GM18909 (cell line): ENCODE results near the gene METTL25B.

Experiments used
- ATAC-seq: cut with Tn5 transposase; IDR thresholded peaks from one replicate; pipeline ENCODE4 v1.9.1; 2021; ENCODE audit warnings: mild to moderate bottlenecking; ENCODE audit not compliant: unreplicated experiment, poor library complexity

Gene METTL25B

DNA sequence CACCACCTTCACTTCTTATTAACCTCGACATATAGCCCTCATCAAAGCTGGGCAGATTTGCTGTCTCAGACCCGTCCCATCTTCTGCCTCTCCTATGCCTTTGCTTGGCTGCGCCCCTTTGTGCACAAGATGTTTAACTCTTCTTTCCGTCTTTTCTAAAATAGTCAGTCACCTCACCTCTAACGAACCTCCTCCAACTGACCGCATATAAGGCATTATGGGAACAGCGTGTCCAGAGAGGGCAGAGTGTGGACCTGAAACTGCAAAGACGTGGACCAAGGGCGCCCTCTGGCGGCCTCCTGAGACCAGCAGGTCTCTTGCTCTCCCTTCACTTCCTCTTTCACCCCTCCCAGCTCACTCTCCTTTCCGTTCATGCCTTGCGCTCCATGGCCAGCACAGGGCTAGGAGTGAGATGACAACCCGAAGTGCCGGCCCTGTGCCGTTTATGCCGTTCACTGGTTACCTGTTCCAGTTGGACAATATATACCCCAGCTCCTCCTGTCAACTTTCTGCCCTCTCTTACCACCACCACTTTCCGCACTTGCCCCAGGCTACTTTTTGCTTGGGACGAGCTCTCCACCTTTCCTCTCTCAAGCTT lies 2.5 kb upstream of the METTL25B start:
- no peak for ATAC-seq

DNA sequence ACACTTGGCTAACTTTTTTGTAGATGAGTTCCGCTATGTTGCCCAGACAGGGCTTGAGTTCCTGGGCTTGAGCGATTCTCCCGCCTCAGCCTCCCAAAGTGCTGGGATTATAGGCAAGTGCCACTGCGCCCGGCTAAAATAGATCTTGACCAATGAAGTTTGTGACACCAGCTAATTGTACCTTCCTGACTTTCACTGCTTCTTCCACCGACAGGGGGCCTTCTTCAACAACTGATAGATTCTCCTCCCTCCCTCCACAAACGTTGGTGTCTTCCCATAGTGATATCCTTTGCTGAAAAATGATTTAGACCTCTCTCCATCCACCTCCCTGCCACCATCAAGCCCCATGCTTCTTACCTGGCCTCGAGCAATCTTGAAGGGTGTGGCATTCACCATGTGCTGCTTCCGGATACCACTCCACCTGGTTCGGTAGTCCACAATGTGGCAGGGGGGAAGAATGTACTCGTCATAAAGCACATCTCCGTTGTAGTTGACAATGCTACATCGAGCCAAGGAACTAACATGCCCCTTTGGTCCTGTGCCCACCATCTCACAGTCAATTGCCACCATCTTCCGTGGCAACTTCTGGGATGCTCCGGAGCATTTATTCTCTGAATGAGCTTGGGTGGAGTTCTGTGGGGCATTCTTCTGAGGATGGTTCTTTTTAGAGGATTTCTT lies 1.6 kb upstream of the METTL25B start:
- no peak for ATAC-seq

DNA sequence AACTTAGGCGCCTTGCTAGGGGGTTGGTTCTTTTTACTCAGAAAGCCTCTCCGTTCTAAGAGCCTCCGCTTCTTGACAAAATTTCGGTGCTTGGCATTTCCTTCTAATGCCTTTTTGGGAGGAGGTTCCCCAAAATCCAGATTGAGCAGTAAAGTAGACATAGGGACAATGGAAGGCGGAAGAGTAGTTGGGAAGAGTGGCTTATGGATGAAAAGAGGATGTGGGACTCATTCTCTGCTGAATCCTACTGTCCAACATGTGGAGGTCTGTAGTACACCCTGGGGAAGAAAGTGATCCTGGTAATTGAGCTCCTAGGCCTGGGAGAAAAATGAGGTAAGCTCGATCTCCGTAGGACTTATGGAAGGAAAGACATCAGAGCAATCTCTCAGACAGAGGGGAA lies 777 bp upstream of the METTL25B start:
- ATAC-seq = no peak

DNA sequence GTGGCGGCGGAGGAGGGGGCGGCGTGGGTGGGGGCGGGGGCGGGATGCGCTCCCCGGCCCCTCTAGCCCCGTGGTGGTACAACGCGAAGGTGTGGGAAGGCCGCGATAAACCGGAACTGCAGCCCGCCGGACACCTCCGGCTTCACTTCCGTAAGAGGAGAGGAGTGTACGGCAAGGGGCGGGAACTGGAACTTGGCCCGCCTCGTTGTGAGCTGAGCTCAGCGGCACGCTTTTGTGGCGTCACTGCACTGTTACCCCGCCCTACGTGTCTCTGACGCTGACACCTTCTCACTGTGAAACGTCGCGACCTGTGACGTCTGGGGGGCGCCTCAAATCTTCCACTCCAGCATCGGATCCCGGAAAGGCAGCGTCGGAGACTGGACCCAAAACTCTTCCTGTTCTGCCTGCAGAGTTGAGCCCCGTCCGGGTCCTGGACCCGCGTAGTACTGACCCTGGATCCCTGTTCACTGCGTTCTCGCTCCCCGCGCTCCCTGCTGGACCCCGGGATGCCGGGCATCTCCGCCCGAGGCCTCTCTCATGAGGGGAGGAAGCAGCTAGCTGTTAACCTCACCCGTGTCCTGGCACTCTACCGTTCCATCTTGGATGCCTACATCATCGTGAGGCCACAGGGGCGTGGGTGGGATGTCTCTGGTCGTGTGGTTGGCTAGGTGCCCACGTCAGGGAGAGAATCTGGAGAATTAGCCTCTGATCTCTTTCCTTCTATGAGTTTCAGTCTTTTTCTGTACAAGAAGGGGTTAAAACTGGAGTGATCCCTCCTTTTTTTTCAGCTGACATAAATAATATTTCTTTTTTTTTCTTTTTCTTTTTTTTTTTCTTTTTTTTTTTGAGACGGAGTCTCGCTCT lies 562 bp downstream of the METTL25B start, which contains the start of gene ISG20L2:
Gene ISG20L2, minus strand, starts transcription at position 168 of the 864 bp plus-strand sequence. CDS start 1,114 bp downstream, outside the sequence.
- ATAC-seq = peak; percentile 92

DNA sequence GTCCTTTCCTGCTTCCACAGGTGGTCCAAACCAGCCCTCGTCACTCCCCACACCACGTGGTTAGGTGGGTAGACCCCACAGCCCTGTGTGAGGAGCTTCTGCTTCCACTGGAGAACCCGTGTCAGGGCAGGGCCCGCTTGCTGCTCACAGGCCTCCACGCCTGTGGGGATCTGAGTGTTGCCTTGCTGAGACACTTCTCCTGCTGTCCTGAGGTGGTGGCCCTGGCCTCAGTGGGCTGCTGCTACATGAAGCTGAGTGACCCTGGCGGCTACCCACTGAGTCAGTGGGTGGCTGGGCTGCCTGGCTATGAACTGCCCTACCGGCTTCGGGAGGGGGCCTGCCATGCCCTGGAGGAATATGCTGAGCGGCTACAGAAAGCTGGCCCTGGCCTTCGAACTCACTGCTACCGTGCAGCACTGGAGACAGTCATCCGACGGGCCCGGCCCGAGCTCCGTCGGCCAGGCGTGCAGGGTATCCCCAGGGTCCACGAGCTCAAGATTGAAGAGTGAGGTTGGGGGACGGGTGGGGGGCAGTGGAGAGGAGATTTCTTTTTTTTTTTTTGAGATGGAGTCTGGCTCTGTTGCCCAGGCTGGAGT lies 5.8 kb downstream of the METTL25B start:
- no peak for ATAC-seq

DNA sequence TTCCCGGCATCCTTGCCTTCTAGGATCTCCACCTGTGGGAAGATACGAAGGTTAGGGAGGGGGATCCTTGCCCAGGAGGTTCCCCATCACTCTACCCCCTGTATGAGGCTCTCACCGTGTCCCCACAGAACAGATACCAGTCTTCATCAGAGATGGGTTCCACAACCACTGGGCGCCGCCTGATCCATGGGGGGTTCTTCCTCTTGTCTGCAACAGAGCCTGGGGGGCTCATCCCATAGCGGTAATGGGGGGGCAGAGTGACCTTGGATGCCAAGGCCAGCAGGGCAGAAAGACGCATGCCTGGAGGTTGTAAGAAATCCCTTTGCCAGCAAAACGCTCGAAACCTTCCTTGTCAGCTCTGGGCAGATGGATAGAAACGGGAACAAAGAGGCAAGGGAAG lies 10.1 kb downstream of the METTL25B start:
- no peak for ATAC-seq

DNA sequence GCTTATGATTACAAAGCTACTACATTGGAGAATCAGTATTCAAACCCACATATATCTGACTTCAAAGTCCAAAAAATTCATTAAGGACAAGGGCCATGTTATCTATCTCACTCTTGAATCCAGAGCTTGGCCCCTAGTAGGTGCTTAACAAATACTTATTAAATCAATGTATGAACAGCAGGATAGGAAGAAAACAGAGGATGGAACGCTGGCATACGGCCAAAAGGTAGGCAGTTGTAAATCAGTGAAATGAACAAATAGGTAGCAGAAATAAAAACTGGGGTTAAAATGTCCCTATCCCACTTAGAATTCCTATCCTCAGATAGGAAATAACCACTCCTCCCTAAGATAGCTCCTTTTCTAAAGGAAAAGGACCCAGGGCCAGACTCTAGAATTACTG lies 10.6 kb downstream of the METTL25B start:
- no peak for ATAC-seq

DNA sequence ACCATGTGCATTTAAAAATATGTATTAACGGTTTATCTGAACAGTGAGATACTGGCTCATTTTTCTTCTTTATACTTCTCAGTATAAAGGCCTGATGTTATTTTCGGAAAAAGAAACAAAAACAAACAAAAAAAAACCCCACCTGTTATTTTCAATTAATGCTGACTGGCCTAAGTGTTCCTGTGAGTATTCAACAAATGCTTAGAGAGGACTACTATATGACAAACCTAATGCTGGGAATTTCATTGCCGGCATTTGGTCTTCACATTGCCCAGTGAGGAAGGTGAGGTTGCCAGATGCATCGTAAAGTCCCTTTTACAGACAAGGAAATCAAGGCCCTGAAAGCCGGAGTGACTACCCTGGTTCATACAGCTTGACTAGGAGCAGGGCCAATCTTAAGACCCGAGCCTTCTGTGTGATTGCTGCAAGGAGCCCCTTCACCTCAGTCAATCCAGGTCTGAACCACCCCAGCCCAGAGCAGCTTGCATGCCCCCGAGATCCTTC lies 12.0 kb downstream of the METTL25B start:
- no peak for ATAC-seq

DNA sequence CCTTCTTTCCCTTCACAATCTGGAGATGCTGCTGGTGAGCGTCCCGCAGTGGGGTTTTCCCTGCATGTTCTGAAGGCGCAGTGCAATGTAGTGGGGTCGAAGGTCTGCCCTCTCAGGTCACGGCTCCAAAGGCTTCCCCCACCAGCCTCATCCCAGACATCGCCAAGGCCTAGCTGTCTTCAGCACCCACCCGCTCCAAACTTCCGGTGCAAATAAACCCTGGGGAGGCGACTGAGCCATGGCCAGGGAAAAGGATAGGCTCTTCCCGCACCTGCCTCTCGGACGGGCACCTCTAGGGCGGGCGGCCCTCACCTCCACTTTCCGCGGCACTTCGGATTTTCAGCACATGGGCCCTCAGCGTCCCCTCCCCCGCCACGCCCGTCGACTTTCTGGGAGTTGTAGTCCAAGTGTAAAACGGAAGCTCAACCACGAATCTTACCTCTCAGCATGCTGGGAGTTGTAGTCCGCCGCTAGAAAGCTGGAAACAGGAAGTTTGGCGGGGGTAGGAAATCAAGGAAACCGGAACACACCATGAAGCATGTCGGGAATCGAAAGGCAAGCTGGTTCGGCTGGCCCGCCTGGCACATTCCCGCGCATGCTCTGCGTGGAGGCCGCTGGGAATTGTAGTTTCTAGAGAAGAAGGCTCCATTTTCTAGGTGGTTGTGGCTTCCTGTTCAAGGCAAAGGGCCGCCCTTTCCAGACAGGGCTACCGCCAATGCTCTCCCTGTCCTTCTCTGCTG lies 12.6 kb downstream of the METTL25B start, which contains the start of gene MRPL24:
Gene MRPL24, minus strand, starts transcription at position 348 of the 740 bp plus-strand sequence. CDS start 2,384 bp downstream, outside the sequence.
- peak; percentile 85 for ATAC-seq

DNA sequence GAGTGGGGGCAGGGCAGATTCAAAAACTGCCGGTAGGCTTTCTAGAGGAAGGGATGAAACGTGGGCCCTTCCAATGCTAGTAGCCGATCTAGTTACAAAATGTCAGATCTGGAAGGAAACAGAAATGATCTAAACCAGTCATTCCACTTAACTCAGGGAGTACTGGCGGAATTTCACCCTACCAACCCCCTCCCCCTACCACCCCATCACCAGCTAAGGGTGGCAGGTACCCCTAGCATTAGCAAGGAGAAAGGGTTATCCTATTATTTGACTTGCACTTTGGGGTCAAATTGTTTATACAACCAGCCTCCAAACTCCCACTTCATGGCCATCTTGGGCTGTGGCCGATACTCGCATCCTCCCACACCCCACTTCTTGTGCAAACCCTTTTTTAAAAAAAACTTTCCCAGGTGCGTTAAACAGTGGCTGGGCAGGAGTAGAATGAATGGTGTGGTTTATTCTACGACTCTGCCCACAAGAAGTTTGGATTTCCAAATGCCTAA lies 13.3 kb downstream of the METTL25B start:
- ATAC-seq = no peak

DNA sequence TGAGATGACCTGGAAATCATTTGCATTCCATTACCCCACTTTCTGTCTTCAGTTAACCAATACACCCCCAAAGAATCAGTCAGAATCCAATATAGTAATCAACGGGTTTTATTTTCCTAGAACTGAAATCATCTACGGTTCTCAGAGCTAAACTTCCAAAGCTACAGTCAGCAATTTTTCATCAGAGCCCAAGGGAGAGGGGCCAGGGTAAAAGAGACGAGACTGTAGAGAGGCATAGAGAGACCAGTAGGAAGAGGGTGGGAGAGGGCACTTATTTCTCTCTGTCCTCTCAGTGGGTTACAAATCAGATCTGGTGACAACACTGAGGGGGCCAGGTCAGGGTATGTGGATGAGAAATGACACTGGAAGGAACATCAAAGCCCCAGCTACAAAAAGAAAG lies 13.7 kb downstream of the METTL25B start:
- no peak for ATAC-seq

DNA sequence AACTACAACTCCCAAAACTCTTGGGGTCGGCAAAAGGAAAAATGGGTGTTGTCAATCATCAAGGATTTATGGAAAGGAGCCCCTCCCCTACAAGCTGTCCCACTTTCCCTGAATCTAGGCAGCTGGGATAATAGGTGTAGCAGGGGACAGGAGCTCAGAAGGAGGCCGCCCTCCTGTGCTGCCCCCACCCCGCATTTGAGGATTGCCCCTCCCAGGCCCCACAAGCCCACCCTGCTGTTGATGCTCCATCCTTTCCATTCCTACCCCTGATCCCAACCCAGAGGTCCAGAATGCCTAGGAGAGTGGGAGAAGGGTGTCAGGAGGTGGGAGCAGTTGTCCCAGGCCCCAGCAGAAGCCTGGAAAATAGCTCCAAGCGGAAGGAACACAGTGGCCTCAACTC lies 14.5 kb downstream of the METTL25B start:
- no peak for ATAC-seq

DNA sequence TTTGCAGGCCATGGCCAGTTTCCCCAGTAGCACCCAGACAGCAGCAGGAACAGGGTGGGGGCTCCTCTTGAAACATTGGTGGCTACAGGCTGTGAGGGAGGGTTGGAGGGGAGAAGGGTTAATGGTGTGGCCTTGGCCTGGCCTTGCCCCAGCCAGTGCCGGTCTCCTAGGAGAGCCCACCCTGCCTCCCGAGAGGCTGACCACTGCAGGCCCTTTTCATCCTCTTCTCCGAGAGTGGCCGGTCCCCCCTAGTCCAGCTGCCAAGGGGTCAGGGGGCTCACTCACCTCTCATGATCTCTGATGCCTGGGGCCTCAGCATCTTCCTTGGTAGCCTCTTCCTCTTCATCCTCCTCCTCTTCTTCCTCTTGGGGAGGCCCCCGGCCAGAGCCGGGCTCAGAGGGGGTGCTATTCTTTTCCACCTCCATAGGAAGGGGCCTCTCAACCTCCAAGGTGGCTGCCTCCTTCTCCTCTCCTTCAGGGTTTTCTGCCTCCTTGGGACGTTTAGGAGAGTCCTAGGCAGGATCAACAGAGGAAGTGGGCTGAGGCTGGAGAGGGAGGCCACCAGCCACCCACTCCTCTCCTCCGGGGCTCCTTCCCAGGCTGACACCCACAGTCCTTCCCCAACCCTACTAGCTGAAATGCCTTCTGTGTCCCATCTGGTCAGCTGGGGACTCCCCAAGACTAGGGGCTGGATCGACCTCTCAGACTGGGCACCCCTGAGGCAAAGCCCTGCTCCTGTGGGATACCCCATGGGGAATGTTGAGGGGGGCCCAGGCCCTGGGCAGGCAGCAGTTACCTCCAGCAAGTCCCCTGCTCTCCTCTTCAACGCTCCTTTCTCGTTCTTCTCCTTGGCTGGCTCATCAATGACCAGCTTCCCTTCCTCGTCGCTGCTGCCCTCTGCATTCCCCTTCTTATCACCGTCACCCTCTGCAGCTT lies 15.4 kb downstream of the METTL25B start:
- no peak for ATAC-seq

DNA sequence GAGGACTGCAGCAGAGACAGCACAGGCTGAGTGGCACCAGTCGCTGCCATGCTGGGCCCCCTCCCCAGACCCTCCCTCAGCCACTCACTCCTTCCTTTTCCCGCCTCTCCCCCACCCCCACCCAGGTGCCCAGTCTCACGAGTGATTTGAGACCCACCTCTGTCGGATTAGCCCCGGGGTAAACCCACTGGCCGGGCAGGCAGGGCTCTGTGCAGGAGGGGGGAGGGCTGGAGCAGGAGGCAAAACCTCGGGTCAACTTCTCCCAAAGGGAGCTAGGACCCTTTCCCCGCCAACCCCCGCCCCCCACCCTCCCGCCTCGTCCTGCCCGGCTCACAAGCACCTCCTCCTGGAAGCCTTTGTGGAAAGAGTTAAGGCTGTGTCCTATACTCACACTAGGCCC lies 16.1 kb downstream of the METTL25B start:
- ATAC-seq = no peak

DNA sequence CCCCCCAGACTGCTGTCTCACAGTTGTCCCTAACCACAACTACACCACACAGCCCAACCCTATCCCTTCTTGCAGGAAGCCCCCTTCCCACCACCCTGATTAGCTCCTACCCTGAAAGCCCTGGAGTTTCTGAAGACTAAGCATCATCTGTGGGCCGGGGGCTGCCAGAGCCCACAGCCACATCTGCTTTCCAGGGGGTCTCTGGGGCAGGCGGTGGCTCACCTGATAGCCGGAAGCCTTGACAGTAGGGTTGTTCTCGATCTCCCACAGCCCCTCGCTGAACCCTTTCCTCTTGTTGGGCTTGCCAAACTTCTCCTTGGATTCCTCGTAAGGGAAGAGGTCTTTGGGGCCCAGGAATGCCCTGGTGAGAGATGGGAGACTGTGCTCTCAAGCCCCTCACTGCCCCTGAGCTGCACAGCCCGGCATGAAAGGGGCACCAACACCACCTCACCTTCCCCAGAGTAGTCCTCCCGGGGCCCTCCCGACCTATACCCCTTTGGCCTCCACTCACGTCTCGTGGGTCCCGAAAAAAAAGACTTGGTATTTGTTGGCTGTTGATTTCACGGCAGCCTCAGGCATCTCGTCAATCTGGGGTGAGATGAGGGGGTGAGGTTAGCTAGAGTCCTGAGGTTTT lies 16.6 kb downstream of the METTL25B start:
- no peak for ATAC-seq

DNA sequence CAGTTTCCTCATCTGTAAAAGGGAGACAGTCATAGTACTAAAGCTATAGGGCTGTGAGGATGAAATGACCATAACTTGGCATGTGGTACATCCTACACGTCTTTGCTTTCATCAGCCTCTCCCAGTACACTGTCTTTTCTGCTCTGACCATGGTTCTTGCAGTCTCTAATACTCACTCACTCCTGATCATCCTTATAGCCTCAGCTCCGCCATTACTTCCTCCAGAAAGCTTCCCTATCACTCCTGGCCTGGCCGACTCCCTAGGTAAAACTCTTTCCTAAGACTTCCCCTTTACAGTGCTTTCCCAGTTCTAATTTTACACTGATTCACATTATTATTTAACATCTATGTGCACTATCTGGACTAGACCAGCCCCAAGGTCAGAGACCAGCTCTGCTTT lies 17.6 kb downstream of the METTL25B start:
- ATAC-seq = no peak

DNA sequence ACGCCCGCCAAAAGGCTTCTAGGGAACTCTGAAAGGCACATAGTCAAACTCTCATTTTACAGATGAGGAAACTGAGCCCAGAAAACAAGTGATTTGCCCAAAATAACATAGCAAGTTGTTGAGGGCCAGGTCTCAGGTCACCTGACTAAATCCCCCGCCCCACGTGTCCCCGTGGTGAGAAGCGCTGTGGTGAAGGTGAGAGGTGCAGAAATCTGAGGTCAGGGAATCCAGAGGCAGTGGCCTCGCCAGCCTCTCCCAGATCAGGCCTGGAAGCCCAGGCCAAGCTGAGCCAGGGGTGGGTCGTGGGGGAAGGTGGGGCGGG lies 18.1 kb downstream of the METTL25B start:
- no peak for ATAC-seq
